Measurements from ENCODE around the gene GPR173. TPM values are rescaled to one million over a fixed set of nuclear protein-coding genes. Genes with fewer than 3 reads are reported as not detected.

GPR173 gene
- total RNA-seq, 1 experiment from 2014 or later: 0.42 TPM

- H3K9me3 ChIP-seq (replicated peaks): no peaks in the 10 kb centered on the region
- no peak overlapping the region for H3K4me3 ChIP-seq
- DNase-seq (ENCODE audit: low read depth in 1 of 2, low spot score in 2 of 2): no peak
- H3K27ac ChIP-seq: no peak overlapping the region
- H3K4me1 ChIP-seq (replicated peaks): 0 out of 2 replicates have a peak, but pooled peaks cover 2% of the 10 kb centered on the region
- no peaks in the 10 kb centered on the region for H3K27me3 ChIP-seq (replicated peaks)
- H3K36me3 ChIP-seq: no peaks in the 10 kb centered on the region
Measured at GRCh38 chrX:53076671-53077070, 28.1 kb downstream of the GPR173 start.

GRCh38 chrX:53077207-53078197 lies 28.9 kb downstream of the GPR173 start:
- DNase-seq (ENCODE audit: low read depth in 1 of 2, low spot score in 2 of 2): no peak
- peaks cover 2% of the 10 kb centered on the region; the same call in 1 of the 2 replicates for H3K36me3 ChIP-seq
- H3K4me1 ChIP-seq (replicated peaks): no peaks in the 10 kb centered on the region
- H3K27ac ChIP-seq: no peak overlapping the region
- H3K4me3 ChIP-seq: no peak overlapping the region
- no peaks in the 10 kb centered on the region for H3K27me3 ChIP-seq (replicated peaks)
- no peaks in the 10 kb centered on the region for H3K9me3 ChIP-seq (replicated peaks)

- H3K27me3 ChIP-seq (replicated peaks): no peaks in the 10 kb centered on the region
- H3K36me3 ChIP-seq: peaks cover 3% of the 10 kb centered on the region; the same call in 1 of the 2 replicates
- no peak overlapping the region for H3K27ac ChIP-seq
- no peaks in the 10 kb centered on the region for H3K9me3 ChIP-seq (replicated peaks)
- H3K4me3 ChIP-seq: no peak overlapping the region
- DNase-seq (ENCODE audit: low read depth in 1 of 2, low spot score in 2 of 2): no peak
- H3K4me1 ChIP-seq (replicated peaks): peaks cover 4% of the 10 kb centered on the region
Measured at GRCh38 chrX:53078943-53079342, 30.4 kb downstream of the GPR173 start.

- Histone ChIP-seq H3K4me3 (no peak overlapping the region), H3K27ac (peak overlapping the region; percentile 24; the same call in 1 of the 2 replicates), H3K27me3 (replicated peaks) (no peaks in the 10 kb centered on the region), H3K36me3 (peaks cover 5% of the 10 kb centered on the region; the same call in 1 of the 2 replicates), H3K9me3 (replicated peaks) (no peaks in the 10 kb centered on the region), H3K4me1 (replicated peaks) (peaks cover 4% of the 10 kb centered on the region)
- no peak for DNase-seq (ENCODE audit: low read depth in 1 of 2, low spot score in 2 of 2)
Measured at GRCh38 chrX:53080628-53081580, 32.3 kb downstream of the GPR173 start.

- H3K27me3 ChIP-seq (replicated peaks): no peaks in the 10 kb centered on the region
- DNase-seq (ENCODE audit: low read depth in 1 of 2, low spot score in 2 of 2): peak; percentile 94
- H3K4me1 ChIP-seq (replicated peaks): peaks cover 4% of the 10 kb centered on the region
- H3K9me3 ChIP-seq (replicated peaks): no peaks in the 10 kb centered on the region
- peak within 1 kb of the TSS; percentile 60 for H3K27ac ChIP-seq
- H3K4me3 ChIP-seq: peak within 1 kb of the TSS; percentile 74
- peaks cover 7% of the 10 kb centered on the region; the same call in 1 of the 2 replicates for H3K36me3 ChIP-seq
Measured at GRCh38 chrX:53081925-53082772, 33.6 kb downstream of the GPR173 start, which contains the start of gene TSPYL2. TSPYL2 (plus strand) TSS chrX:53082367; CDS start chrX:53082499, 132 bp downstream.

- Histone ChIP-seq H3K27me3 (replicated peaks) (no peaks in the 10 kb centered on the region), H3K27ac (no peak overlapping the region), H3K4me1 (replicated peaks) (peaks cover 4% of the 10 kb centered on the region), H3K9me3 (replicated peaks) (no peaks in the 10 kb centered on the region), H3K36me3 (peaks cover 7% of the 10 kb centered on the region; the same call in 1 of the 2 replicates), H3K4me3 (peak overlapping the region; percentile 74)
- no peak for DNase-seq (ENCODE audit: low read depth in 1 of 2, low spot score in 2 of 2)
Measured at GRCh38 chrX:53082773-53083616, 34.4 kb downstream of the GPR173 start.

- no peak for DNase-seq (ENCODE audit: low read depth in 1 of 2, low spot score in 2 of 2)
Measured at GRCh38 chrX:53084043-53084570, 35.5 kb downstream of the GPR173 start.

GRCh38 chrX:53084863-53085262 lies 36.3 kb downstream of the GPR173 start:
- H3K4me3 ChIP-seq: no peak overlapping the region
- DNase-seq (ENCODE audit: low read depth in 1 of 2, low spot score in 2 of 2): no peak
- H3K4me1 ChIP-seq (replicated peaks): peaks cover 4% of the 10 kb centered on the region
- peaks cover 7% of the 10 kb centered on the region; the same call in 1 of the 2 replicates for H3K36me3 ChIP-seq
- H3K27ac ChIP-seq: no peak overlapping the region
- no peaks in the 10 kb centered on the region for H3K9me3 ChIP-seq (replicated peaks)
- H3K27me3 ChIP-seq (replicated peaks): no peaks in the 10 kb centered on the region

More at GRCh38 chrX:53084043-53084570, 35.5 kb downstream of the GPR173 start:
- peaks cover 7% of the 10 kb centered on the region; the same call in 1 of the 2 replicates for H3K36me3 ChIP-seq
- no peaks in the 10 kb centered on the region for H3K9me3 ChIP-seq (replicated peaks)
- peaks cover 4% of the 10 kb centered on the region for H3K4me1 ChIP-seq (replicated peaks)
- H3K27ac ChIP-seq: no peak overlapping the region
- H3K4me3 ChIP-seq: no peak overlapping the region
- H3K27me3 ChIP-seq (replicated peaks): no peaks in the 10 kb centered on the region

GRCh38 chrX:53085661-53086229 lies 37.2 kb downstream of the GPR173 start:
- Histone ChIP-seq H3K4me3 (no peak overlapping the region), H3K36me3 (peaks cover 7% of the 10 kb centered on the region; the same call in 1 of the 2 replicates), H3K27ac (no peak overlapping the region), H3K27me3 (replicated peaks) (no peaks in the 10 kb centered on the region), H3K9me3 (replicated peaks) (no peaks in the 10 kb centered on the region), H3K4me1 (replicated peaks) (peaks cover 4% of the 10 kb centered on the region)
- no peak for DNase-seq (ENCODE audit: low read depth in 1 of 2, low spot score in 2 of 2)

GRCh38 chrX:53086464-53086863 lies 37.9 kb downstream of the GPR173 start:
- Histone ChIP-seq H3K9me3 (replicated peaks) (no peaks in the 10 kb centered on the region), H3K27me3 (replicated peaks) (no peaks in the 10 kb centered on the region), H3K4me3 (no peak overlapping the region), H3K27ac (no peak overlapping the region), H3K36me3 (peaks cover 7% of the 10 kb centered on the region; the same call in 1 of the 2 replicates), H3K4me1 (replicated peaks) (peaks cover 4% of the 10 kb centered on the region)
- no peak for DNase-seq (ENCODE audit: low read depth in 1 of 2, low spot score in 2 of 2)

- H3K27ac ChIP-seq: no peak overlapping the region
- no peak for DNase-seq (ENCODE audit: low read depth in 1 of 2, low spot score in 2 of 2)
Measured at GRCh38 chrX:53087388-53087831, 38.8 kb downstream of the GPR173 start.

More at GRCh38 chrX:53087388-53087831, 38.8 kb downstream of the GPR173 start:
- no peak overlapping the region for H3K4me3 ChIP-seq
- H3K36me3 ChIP-seq: peaks cover 6% of the 10 kb centered on the region; the same call in 1 of the 2 replicates
- H3K27me3 ChIP-seq (replicated peaks): no peaks in the 10 kb centered on the region
- H3K9me3 ChIP-seq (replicated peaks): no peaks in the 10 kb centered on the region
- peaks cover 4% of the 10 kb centered on the region for H3K4me1 ChIP-seq (replicated peaks)

Data from SJSA1 (cell line).